Measurements from ENCODE around the gene WFDC6. TPM values are rescaled to one million over a fixed set of nuclear protein-coding genes. Genes with fewer than 3 reads are reported as not detected.
"Not testable (repeated sequence)": the region's sequence is repeated elsewhere in the genome, so short reads cannot be mapped to it uniquely, and the experiment has no call there.

Gene WFDC6
- total RNA-seq, result not detected

DNA sequence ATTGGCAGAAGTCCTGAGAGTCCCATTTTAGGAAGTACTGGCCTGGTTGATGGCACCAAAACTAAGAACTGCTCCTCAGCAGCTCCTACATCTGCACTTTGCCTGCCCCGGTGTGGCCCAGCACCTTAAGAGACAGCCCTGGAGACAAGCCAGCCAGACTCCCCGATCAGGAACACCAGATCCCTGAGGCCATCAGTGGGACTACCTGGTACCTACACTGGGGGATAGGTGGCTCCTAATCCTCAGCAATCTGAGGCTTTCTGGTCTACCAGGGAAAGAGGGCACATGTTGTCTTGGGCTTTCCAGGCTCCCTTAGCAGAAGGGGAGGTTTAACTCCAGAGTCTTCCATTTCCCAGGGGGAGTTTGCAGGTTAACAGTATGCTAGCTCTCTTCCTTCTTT lies at the start of gene WFDC6:
Gene WFDC6, minus strand, starts transcription at position 101 of the 400 bp plus-strand sequence. Its CDS starts 75 bp downstream, at position 26.
- ChIA-PET CTCF (no interaction called here), POLR2A (no interaction called here)
- Mint-ChIP-seq H3K27ac (no peak within 1 kb of the TSS), H3K27me3 (ENCODE audit: low read depth) (peaks cover 7% of the 10 kb centered on the region), H3K4me3 (no peak within 1 kb of the TSS), H3K9me3 (ENCODE audit: insufficient read depth) (no peaks in the 10 kb centered on the region), H3K4me1 (ENCODE audit: low read depth) (no peaks in the 10 kb centered on the region), H3K36me3 (ENCODE audit: low read depth) (no peaks in the 10 kb centered on the region)
- DNase-seq (no peak), ATAC-seq (no peak)

- no peaks in the 10 kb centered on the region for H3K4me1 Mint-ChIP-seq (ENCODE audit: low read depth)
- no peak overlapping the region for H3K4me3 Mint-ChIP-seq
- ATAC-seq (no peak), DNase-seq (no peak)
- H3K27ac Mint-ChIP-seq, result no peak overlapping the region
- CTCF ChIA-PET, result no interaction called here
- no peaks in the 10 kb centered on the region for H3K9me3 Mint-ChIP-seq (ENCODE audit: insufficient read depth)
- no peaks in the 10 kb centered on the region for H3K36me3 Mint-ChIP-seq (ENCODE audit: low read depth)
- POLR2A ChIA-PET, result no interaction called here
- H3K27me3 Mint-ChIP-seq (ENCODE audit: low read depth), result peaks cover 10% of the 10 kb centered on the region
Measured at GRCh38 chr20:45588800-45589199, 49.5 kb upstream of the WFDC6 start.

GRCh38 chr20:45585986-45586385 lies 46.7 kb upstream of the WFDC6 start:
- H3K4me3 Mint-ChIP-seq; H3K9me3 Mint-ChIP-seq (ENCODE audit: insufficient read depth); H3K4me1 Mint-ChIP-seq (ENCODE audit: low read depth); POLR2A ChIA-PET; DNase-seq; ATAC-seq; H3K36me3 Mint-ChIP-seq (ENCODE audit: low read depth); H3K27ac Mint-ChIP-seq: not testable (repeated sequence)
- H3K27me3 Mint-ChIP-seq (ENCODE audit: low read depth), result peaks cover 17% of the 10 kb centered on the region
- CTCF ChIA-PET, result interaction anchor here (1.0 kb wide), 1 partner anchor 185 kb away, joined by 3 read pairs; no protein-coding TSS in a partner anchor

- H3K36me3 Mint-ChIP-seq (ENCODE audit: low read depth); POLR2A ChIA-PET; H3K4me3 Mint-ChIP-seq; H3K9me3 Mint-ChIP-seq (ENCODE audit: insufficient read depth); H3K4me1 Mint-ChIP-seq (ENCODE audit: low read depth); H3K27ac Mint-ChIP-seq; DNase-seq; ATAC-seq: not testable (repeated sequence)
- peaks cover 23% of the 10 kb centered on the region for H3K27me3 Mint-ChIP-seq (ENCODE audit: low read depth)
- CTCF ChIA-PET, result interaction anchor here (0.9 kb wide), 1 partner anchor 187 kb away, joined by 3 read pairs; no protein-coding TSS in a partner anchor
Measured at GRCh38 chr20:45584294-45584693, 45.0 kb upstream of the WFDC6 start.

DNA sequence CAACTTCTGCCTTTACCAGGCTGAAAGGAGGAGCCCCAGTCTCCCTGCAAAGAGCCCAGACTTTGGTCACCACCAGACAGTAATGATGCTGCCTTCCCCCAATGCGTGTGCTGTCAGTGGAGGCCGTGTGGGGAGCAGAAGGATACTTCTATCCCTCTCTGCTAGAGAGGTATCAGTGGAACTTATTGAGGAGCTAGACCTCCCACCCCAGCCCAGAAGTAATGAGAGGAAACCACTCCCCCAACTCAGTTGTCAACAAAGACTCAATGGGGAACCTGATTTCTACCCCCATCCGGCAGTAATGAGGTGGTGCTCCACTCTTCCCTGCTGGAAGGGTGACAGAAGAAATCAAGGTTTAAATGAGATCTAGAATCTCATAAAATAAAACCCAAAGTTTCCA lies 44.2 kb upstream of the WFDC6 start:
- no peak overlapping the region for H3K27ac Mint-ChIP-seq
- H3K9me3 Mint-ChIP-seq (ENCODE audit: insufficient read depth), result no peaks in the 10 kb centered on the region
- ATAC-seq, result no peak
- no peaks in the 10 kb centered on the region for H3K4me1 Mint-ChIP-seq (ENCODE audit: low read depth)
- POLR2A ChIA-PET, result no interaction called here
- CTCF ChIA-PET, result interaction anchor here (1.5 kb wide), 1 partner anchor 188 kb away, joined by 5 read pairs; no protein-coding TSS in a partner anchor
- H3K36me3 Mint-ChIP-seq (ENCODE audit: low read depth), result no peaks in the 10 kb centered on the region
- H3K27me3 Mint-ChIP-seq (ENCODE audit: low read depth), result peaks cover 25% of the 10 kb centered on the region
- no peak overlapping the region for H3K4me3 Mint-ChIP-seq
- no peak for DNase-seq

GRCh38 chr20:45581702-45582101 lies 42.4 kb upstream of the WFDC6 start:
- H3K27ac Mint-ChIP-seq, result no peak overlapping the region
- no peaks in the 10 kb centered on the region for H3K9me3 Mint-ChIP-seq (ENCODE audit: insufficient read depth)
- H3K36me3 Mint-ChIP-seq (ENCODE audit: low read depth), result no peaks in the 10 kb centered on the region
- no peak overlapping the region for H3K4me3 Mint-ChIP-seq
- POLR2A ChIA-PET, result no interaction called here
- ATAC-seq, result no peak
- H3K27me3 Mint-ChIP-seq (ENCODE audit: low read depth), result peaks cover 25% of the 10 kb centered on the region
- no peak for DNase-seq
- no peaks in the 10 kb centered on the region for H3K4me1 Mint-ChIP-seq (ENCODE audit: low read depth)
- CTCF ChIA-PET, result no interaction called here

DNA sequence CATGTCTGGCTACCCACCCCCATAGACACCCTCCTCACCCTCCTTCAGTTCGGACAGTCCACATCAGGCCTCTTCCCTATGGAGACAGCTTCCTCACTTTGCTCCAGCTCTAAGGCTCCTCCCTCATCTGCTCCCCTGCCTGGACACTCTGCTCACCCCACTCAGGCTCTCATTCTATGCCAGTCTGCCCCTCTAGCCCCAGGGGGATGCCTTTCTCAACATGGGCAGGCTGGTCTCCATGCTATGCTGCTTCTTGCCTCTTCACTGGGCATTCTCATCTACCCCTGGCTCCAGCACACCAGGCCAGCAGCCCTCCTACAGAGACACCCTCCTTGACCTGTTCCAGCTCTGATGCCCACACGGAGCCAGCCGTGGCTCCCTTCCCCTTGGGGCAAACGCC lies 39.9 kb upstream of the WFDC6 start, which contains the start of gene WFDC8:
Gene WFDC8, minus strand, starts transcription at position 101 of the 400 bp plus-strand sequence. Its CDS starts 37 bp downstream, at position 64.
- no peaks in the 10 kb centered on the region for H3K9me3 Mint-ChIP-seq (ENCODE audit: insufficient read depth)
- POLR2A ChIA-PET, result no interaction called here
- CTCF ChIA-PET, result no interaction called here
- no peaks in the 10 kb centered on the region for H3K4me1 Mint-ChIP-seq (ENCODE audit: low read depth)
- H3K27me3 Mint-ChIP-seq (ENCODE audit: low read depth), result peaks cover 27% of the 10 kb centered on the region
- H3K36me3 Mint-ChIP-seq (ENCODE audit: low read depth), result no peaks in the 10 kb centered on the region
- no peak for DNase-seq
- no peak for ATAC-seq
- no peak within 1 kb of the TSS for H3K27ac Mint-ChIP-seq
- H3K4me3 Mint-ChIP-seq, result no peak within 1 kb of the TSS

GRCh38 chr20:45578231-45578630 lies 38.9 kb upstream of the WFDC6 start:
- H3K9me3 Mint-ChIP-seq (ENCODE audit: insufficient read depth), result no peaks in the 10 kb centered on the region
- H3K4me1 Mint-ChIP-seq (ENCODE audit: low read depth), result no peaks in the 10 kb centered on the region
- peaks cover 26% of the 10 kb centered on the region for H3K27me3 Mint-ChIP-seq (ENCODE audit: low read depth)
- no peaks in the 10 kb centered on the region for H3K36me3 Mint-ChIP-seq (ENCODE audit: low read depth)
- no peak for ATAC-seq
- H3K27ac Mint-ChIP-seq, result no peak overlapping the region
- ChIA-PET CTCF (no interaction called here), POLR2A (no interaction called here)
- DNase-seq, result no peak
- H3K4me3 Mint-ChIP-seq, result no peak overlapping the region

- ChIA-PET CTCF (no interaction called here), POLR2A (no interaction called here)
- H3K4me1 Mint-ChIP-seq (ENCODE audit: low read depth), result no peaks in the 10 kb centered on the region
- H3K36me3 Mint-ChIP-seq (ENCODE audit: low read depth), result no peaks in the 10 kb centered on the region
- H3K27me3 Mint-ChIP-seq (ENCODE audit: low read depth), result peaks cover 27% of the 10 kb centered on the region
- H3K4me3 Mint-ChIP-seq, result no peak overlapping the region
- DNase-seq, result no peak
- no peak for ATAC-seq
- no peaks in the 10 kb centered on the region for H3K9me3 Mint-ChIP-seq (ENCODE audit: insufficient read depth)
- no peak overlapping the region for H3K27ac Mint-ChIP-seq
Measured at GRCh38 chr20:45576995-45577394, 37.7 kb upstream of the WFDC6 start.

GRCh38 chr20:45575931-45576330 lies 36.6 kb upstream of the WFDC6 start:
- no peak overlapping the region for H3K4me3 Mint-ChIP-seq
- ChIA-PET POLR2A (no interaction called here), CTCF (no interaction called here)
- H3K36me3 Mint-ChIP-seq (ENCODE audit: low read depth), result no peaks in the 10 kb centered on the region
- no peaks in the 10 kb centered on the region for H3K9me3 Mint-ChIP-seq (ENCODE audit: insufficient read depth)
- peaks cover 25% of the 10 kb centered on the region for H3K27me3 Mint-ChIP-seq (ENCODE audit: low read depth)
- H3K27ac Mint-ChIP-seq, result no peak overlapping the region
- no peaks in the 10 kb centered on the region for H3K4me1 Mint-ChIP-seq (ENCODE audit: low read depth)
- no peak for ATAC-seq
- no peak for DNase-seq

GRCh38 chr20:45569650-45570049 lies 30.4 kb upstream of the WFDC6 start:
- H3K36me3 Mint-ChIP-seq (ENCODE audit: low read depth); CTCF ChIA-PET; DNase-seq; H3K9me3 Mint-ChIP-seq (ENCODE audit: insufficient read depth); H3K4me1 Mint-ChIP-seq (ENCODE audit: low read depth); H3K27ac Mint-ChIP-seq; H3K4me3 Mint-ChIP-seq; ATAC-seq: not testable (repeated sequence)
- POLR2A ChIA-PET, result interaction anchor here (0.7 kb wide), 1 partner anchor 68 kb away, joined by 4 read pairs; no protein-coding TSS in a partner anchor
- H3K27me3 Mint-ChIP-seq (ENCODE audit: low read depth), result peaks cover 13% of the 10 kb centered on the region

- Mint-ChIP-seq H3K4me1 (ENCODE audit: low read depth) (no peaks in the 10 kb centered on the region), H3K36me3 (ENCODE audit: low read depth) (no peaks in the 10 kb centered on the region), H3K4me3 (no peak overlapping the region), H3K9me3 (ENCODE audit: insufficient read depth) (no peaks in the 10 kb centered on the region), H3K27ac (no peak overlapping the region), H3K27me3 (ENCODE audit: low read depth) (peaks cover 11% of the 10 kb centered on the region)
- ChIA-PET CTCF (no interaction called here), POLR2A (interaction anchor here (0.7 kb wide), 1 partner anchor 160 kb away, joined by 4 read pairs; no protein-coding TSS in a partner anchor)
- no peak for ATAC-seq
- no peak for DNase-seq
Measured at GRCh38 chr20:45564760-45565276, 25.5 kb upstream of the WFDC6 start.

- ChIA-PET POLR2A (no interaction called here), CTCF (no interaction called here)
- Mint-ChIP-seq H3K36me3 (ENCODE audit: low read depth) (no peaks in the 10 kb centered on the region), H3K4me1 (ENCODE audit: low read depth) (no peaks in the 10 kb centered on the region), H3K27me3 (ENCODE audit: low read depth) (peaks cover 9% of the 10 kb centered on the region), H3K4me3 (no peak overlapping the region), H3K27ac (no peak overlapping the region), H3K9me3 (ENCODE audit: insufficient read depth) (no peaks in the 10 kb centered on the region)
- no peak for DNase-seq
- no peak for ATAC-seq
Measured at GRCh38 chr20:45555198-45555597, 15.9 kb upstream of the WFDC6 start.

All from activated CD8-positive, alpha-beta T cell treated with anti-CD3 and anti-CD28 coated beads, Interleukin-2, amount 10 ng/mL, durations not matched to agents 7 days and 5 days (primary cell).